GM23338 (cell line): Measurements from ENCODE around the gene CHD2. TPM values are rescaled to one million over a fixed set of nuclear protein-coding genes. Genes with fewer than 3 reads are reported as not detected.
A peak's percentile ranks its signal among the peaks of the same experiment; 100 is the strongest.

ENCODE experiments used
- ATAC-seq: fragments of 200-7000 bp; cut with Tn5 transposase; 3 replicates; pipeline ENCODE4 v1.9.1; 2020
- DNase-seq: peaks from one replicate; pipeline ENCODE4 v3.0.0-alpha.2; 2015; ENCODE audit warnings: low spot score
- H2AFZ ChIP-seq: fragments of 200-600 bp; sonication (generic); 2 replicates; pipeline ENCODE4 v1.8.0; 2016; ENCODE audit warnings: antibody characterized with exemption, mild to moderate bottlenecking, moderate library complexity
- H3F3A ChIP-seq: fragments of 200-600 bp; sonication (generic); replicated peaks from 2 replicates; pipeline ENCODE4 v1.8.0; 2017; ENCODE audit warnings: antibody characterized with exemption, mixed run types, low read depth
- H3K27ac ChIP-seq: fragments of 200-600 bp; sonication (generic); 2 replicates; pipeline ENCODE4 v1.6.1; 2016; ENCODE audit warnings: low read depth
- H3K27me3 ChIP-seq: fragments of 200-600 bp; sonication (generic); 2 replicates; pipeline ENCODE4 v1.8.0; 2016; ENCODE audit warnings: mild to moderate bottlenecking, mixed run types, moderate library complexity; ENCODE audit not compliant: insufficient read depth
- H3K36me3 ChIP-seq: fragments of 200-600 bp; sonication (generic); 2 replicates; pipeline ENCODE4 v1.8.0; 2016; ENCODE audit warnings: mild to moderate bottlenecking; ENCODE audit not compliant: insufficient read depth
- H3K4me1 ChIP-seq: fragments of 200-600 bp; sonication (generic); 2 replicates; pipeline ENCODE4 v1.8.0; 2016; ENCODE audit warnings: mild to moderate bottlenecking, moderate library complexity; ENCODE audit not compliant: insufficient read depth
- H3K4me2 ChIP-seq: fragments of 200-600 bp; sonication (generic); 2 replicates; pipeline ENCODE4 v1.7.1; 2017; ENCODE audit warnings: mixed run types
- H3K4me3 ChIP-seq: fragments of 200-600 bp; sonication (generic); 2 replicates; pipeline ENCODE4 v1.6.1; 2016; ENCODE audit warnings: mixed run types
- H3K79me2 ChIP-seq: fragments of 200-600 bp; sonication (generic); replicated peaks from 2 replicates; pipeline ENCODE4 v1.8.0; 2017; ENCODE audit warnings: mild to moderate bottlenecking; ENCODE audit not compliant: insufficient read depth
- H3K9me2 ChIP-seq: fragments of 200-600 bp; sonication (generic); 2 replicates; pipeline ENCODE4 v1.8.0; 2017; ENCODE audit not compliant: insufficient read depth
- H4K20me1 ChIP-seq: fragments of 200-600 bp; sonication (generic); replicated peaks from 2 replicates; pipeline ENCODE4 v1.8.0; 2017; ENCODE audit warnings: mild to moderate bottlenecking; ENCODE audit not compliant: insufficient read depth
- H3K27ac Mint-ChIP-seq: 2 replicates; pipeline ENCODE4 v1.8.0; 2020; ENCODE audit warnings: inconsistent platforms, mild to moderate bottlenecking, moderate library complexity, mixed read lengths
- H3K27me3 Mint-ChIP-seq: 3 replicates; pipeline ENCODE4 v1.8.0; 2022; ENCODE audit warnings: low read depth, mild to moderate bottlenecking, moderate library complexity, mixed read lengths, inconsistent platforms; ENCODE audit not compliant: insufficient read depth, poor library complexity
- H3K36me3 Mint-ChIP-seq: 3 replicates; pipeline ENCODE4 v1.8.0; 2021; ENCODE audit warnings: low read depth, mild to moderate bottlenecking, inconsistent platforms, moderate library complexity, mixed read lengths
- H3K4me1 Mint-ChIP-seq: 3 replicates; pipeline ENCODE4 v1.8.0; 2020; ENCODE audit warnings: mild to moderate bottlenecking, inconsistent platforms, mixed read lengths
- H3K4me3 Mint-ChIP-seq: 3 replicates; pipeline ENCODE4 v1.8.0; 2021; ENCODE audit warnings: moderate library complexity, mild to moderate bottlenecking, inconsistent platforms, mixed read lengths
- H3K9me3 Mint-ChIP-seq: 3 replicates; pipeline ENCODE4 v1.8.0; 2020; ENCODE audit warnings: moderate library complexity, mild to moderate bottlenecking, inconsistent platforms, mixed read lengths
- CREB1 ChIP-seq: fragments of 250-450 bp; sonication (Bioruptor Pico); IDR thresholded peaks from 2 replicates; pipeline ENCODE4 v1.5.0; 2020; ENCODE audit warnings: low read depth, mild to moderate bottlenecking, moderate library complexity
- ETS1 ChIP-seq: IDR thresholded peaks from 2 replicates; pipeline ENCODE4 v1.6.1; 2016; ENCODE audit warnings: antibody characterized with exemption
- EZH2 ChIP-seq: fragments of 200-600 bp; sonication (generic); IDR thresholded peaks from one replicate; pipeline ENCODE4 v1.8.0; 2017; ENCODE audit warnings: antibody characterized with exemption, mild to moderate bottlenecking, low read depth; ENCODE audit not compliant: unreplicated experiment
- EZH2phosphoT487 ChIP-seq: fragments of 200-600 bp; sonication (generic); IDR thresholded peaks from one replicate; pipeline ENCODE4 v1.8.1; 2018; ENCODE audit warnings: antibody characterized with exemption; ENCODE audit not compliant: unreplicated experiment
- JUNB ChIP-seq: IDR thresholded peaks from one replicate; pipeline ENCODE4 v1.6.1; 2016; ENCODE audit warnings: antibody characterized with exemption; ENCODE audit not compliant: unreplicated experiment
- NANOG ChIP-seq: IDR thresholded peaks from 2 replicates; pipeline ENCODE4 v1.6.1; 2016; ENCODE audit warnings: antibody characterized with exemption, borderline replicate concordance
- POLR2AphosphoS5 ChIP-seq: IDR thresholded peaks from 2 replicates; pipeline ENCODE4 v1.6.1; 2016; ENCODE audit warnings: antibody characterized with exemption, low read depth
- STAT1 ChIP-seq: IDR thresholded peaks from one replicate; pipeline ENCODE4 v1.6.1; 2016; ENCODE audit warnings: antibody characterized with exemption; ENCODE audit not compliant: unreplicated experiment
- ZNF114 ChIP-seq: fragments of 250-450 bp; sonication (Bioruptor Pico); IDR thresholded peaks from 2 replicates; pipeline ENCODE4 v1.5.0; 2020; ENCODE audit warnings: mild to moderate bottlenecking, moderate library complexity
- ZNF331 ChIP-seq: fragments of 250-450 bp; sonication (Bioruptor Pico); IDR thresholded peaks from 2 replicates; pipeline ENCODE4 v1.5.0; 2020; ENCODE audit warnings: low read depth, mild to moderate bottlenecking, moderate library complexity
- ZNF462 ChIP-seq: fragments of 250-450 bp; sonication (Bioruptor Pico); IDR thresholded peaks from 2 replicates; pipeline ENCODE4 v1.5.0; 2020; ENCODE audit warnings: mild to moderate bottlenecking, moderate library complexity
- polyA plus RNA-seq: library from polyadenylated mRNA; unstranded; fragments of >200 nt; fragmentation: Nextera tagmentation; extraction: Ambion mirVana; gene quantifications from 2 replicates; pipeline ENCODE4 v1.2.1, GENCODE V29; 2016
- total RNA-seq: library from RNA; depleted of rRNA; stranded (reverse); fragments of >200 nt; shearing (Covaris generic); gene quantifications from 2 replicates; pipeline ENCODE4 v1.2.3, GENCODE V29; 2014
- TF ChIP-seq, protein P1 (sequence below), 2 experiments: fragments of 200-600 bp in 1 of 2; sonication (generic) in 1 of 2; conservative IDR thresholded peaks; 2 replicates each; pipeline versions ENCODE4 v1.5.1 to v1.6.1; 2016 to 2017; ENCODE audit warnings: antibody characterized with exemption in 2 of 2, low read depth in 2 of 2, mild to moderate bottlenecking in 2 of 2, moderate library complexity in 1 of 2
- TF ChIP-seq, protein P2 (sequence below): IDR thresholded peaks from one replicate; pipeline ENCODE4 v1.6.1; 2018; ENCODE audit warnings: antibody characterized with exemption; ENCODE audit not compliant: unreplicated experiment

The CHD2 gene
- total and polyA plus RNA-seq, 2 experiments from 2014 or later = 119 to 130 TPM

GRCh38 chr15:92853222-92853621, 46.9 kb upstream of the CHD2 start:
- H3K36me3 ChIP-seq = no peaks in the 10 kb centered on the region
- H3K79me2 ChIP-seq = no peaks in the 10 kb centered on the region
- H3K9me3 Mint-ChIP-seq = peaks cover 8% of the 10 kb centered on the region; the same call in 1 of the 3 replicates
- H3K4me1 ChIP-seq = no peaks in the 10 kb centered on the region
- peaks cover 6% of the 10 kb centered on the region for H3K4me1 Mint-ChIP-seq
- no peak overlapping the region for H3K27ac Mint-ChIP-seq
- DNase-seq (no peak), ATAC-seq (peak; percentile 45; the same call in 2 of the 3 replicates)
- H3K4me3 Mint-ChIP-seq = no peak overlapping the region
- H3K4me2 ChIP-seq = no peak overlapping the region
- H3K27ac ChIP-seq = no peak overlapping the region
- H2AFZ ChIP-seq = peak overlapping the region; percentile 4; the same call in 1 of the 2 replicates
- no peaks in the 10 kb centered on the region for H3K27me3 ChIP-seq
- peaks cover 4% of the 10 kb centered on the region for H3K27me3 Mint-ChIP-seq
- no peaks in the 10 kb centered on the region for H3F3A ChIP-seq
- H3K36me3 Mint-ChIP-seq = peaks cover 5% of the 10 kb centered on the region; the same call in 1 of the 3 replicates
- H4K20me1 ChIP-seq = no peaks in the 10 kb centered on the region
- TF ChIP-seq ETS1 = no peak
- no peak for TF ChIP-seq EZH2
- no peak for TF ChIP-seq JUNB
- no peak for TF ChIP-seq STAT1
- TF ChIP-seq EZH2phosphoT487 = no peak
- no peak for TF ChIP-seq ZNF114 (CRISPR knock-in tag)
- TF ChIP-seq, protein P1, sequence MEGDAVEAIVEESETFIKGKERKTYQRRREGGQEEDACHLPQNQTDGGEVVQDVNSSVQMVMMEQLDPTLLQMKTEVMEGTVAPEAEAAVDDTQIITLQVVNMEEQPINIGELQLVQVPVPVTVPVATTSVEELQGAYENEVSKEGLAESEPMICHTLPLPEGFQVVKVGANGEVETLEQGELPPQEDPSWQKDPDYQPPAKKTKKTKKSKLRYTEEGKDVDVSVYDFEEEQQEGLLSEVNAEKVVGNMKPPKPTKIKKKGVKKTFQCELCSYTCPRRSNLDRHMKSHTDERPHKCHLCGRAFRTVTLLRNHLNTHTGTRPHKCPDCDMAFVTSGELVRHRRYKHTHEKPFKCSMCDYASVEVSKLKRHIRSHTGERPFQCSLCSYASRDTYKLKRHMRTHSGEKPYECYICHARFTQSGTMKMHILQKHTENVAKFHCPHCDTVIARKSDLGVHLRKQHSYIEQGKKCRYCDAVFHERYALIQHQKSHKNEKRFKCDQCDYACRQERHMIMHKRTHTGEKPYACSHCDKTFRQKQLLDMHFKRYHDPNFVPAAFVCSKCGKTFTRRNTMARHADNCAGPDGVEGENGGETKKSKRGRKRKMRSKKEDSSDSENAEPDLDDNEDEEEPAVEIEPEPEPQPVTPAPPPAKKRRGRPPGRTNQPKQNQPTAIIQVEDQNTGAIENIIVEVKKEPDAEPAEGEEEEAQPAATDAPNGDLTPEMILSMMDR (conservative IDR thresholded peaks at IDR 0.05; ENCODE audit: low read depth in 2 of 2) = no peak
- no peak for TF ChIP-seq ZNF331 (CRISPR knock-in tag)
- no peak for TF ChIP-seq POLR2AphosphoS5
- TF ChIP-seq NANOG = no peak
- no peak for TF ChIP-seq CREB1 (CRISPR knock-in tag)
- no peak for TF ChIP-seq ZNF462 (CRISPR knock-in tag)
- TF ChIP-seq, protein P2, sequence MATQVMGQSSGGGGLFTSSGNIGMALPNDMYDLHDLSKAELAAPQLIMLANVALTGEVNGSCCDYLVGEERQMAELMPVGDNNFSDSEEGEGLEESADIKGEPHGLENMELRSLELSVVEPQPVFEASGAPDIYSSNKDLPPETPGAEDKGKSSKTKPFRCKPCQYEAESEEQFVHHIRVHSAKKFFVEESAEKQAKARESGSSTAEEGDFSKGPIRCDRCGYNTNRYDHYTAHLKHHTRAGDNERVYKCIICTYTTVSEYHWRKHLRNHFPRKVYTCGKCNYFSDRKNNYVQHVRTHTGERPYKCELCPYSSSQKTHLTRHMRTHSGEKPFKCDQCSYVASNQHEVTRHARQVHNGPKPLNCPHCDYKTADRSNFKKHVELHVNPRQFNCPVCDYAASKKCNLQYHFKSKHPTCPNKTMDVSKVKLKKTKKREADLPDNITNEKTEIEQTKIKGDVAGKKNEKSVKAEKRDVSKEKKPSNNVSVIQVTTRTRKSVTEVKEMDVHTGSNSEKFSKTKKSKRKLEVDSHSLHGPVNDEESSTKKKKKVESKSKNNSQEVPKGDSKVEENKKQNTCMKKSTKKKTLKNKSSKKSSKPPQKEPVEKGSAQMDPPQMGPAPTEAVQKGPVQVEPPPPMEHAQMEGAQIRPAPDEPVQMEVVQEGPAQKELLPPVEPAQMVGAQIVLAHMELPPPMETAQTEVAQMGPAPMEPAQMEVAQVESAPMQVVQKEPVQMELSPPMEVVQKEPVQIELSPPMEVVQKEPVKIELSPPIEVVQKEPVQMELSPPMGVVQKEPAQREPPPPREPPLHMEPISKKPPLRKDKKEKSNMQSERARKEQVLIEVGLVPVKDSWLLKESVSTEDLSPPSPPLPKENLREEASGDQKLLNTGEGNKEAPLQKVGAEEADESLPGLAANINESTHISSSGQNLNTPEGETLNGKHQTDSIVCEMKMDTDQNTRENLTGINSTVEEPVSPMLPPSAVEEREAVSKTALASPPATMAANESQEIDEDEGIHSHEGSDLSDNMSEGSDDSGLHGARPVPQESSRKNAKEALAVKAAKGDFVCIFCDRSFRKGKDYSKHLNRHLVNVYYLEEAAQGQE = no peak
- no peaks in the 10 kb centered on the region for H3K9me2 ChIP-seq
- H3K4me3 ChIP-seq = no peak overlapping the region
